Esophagus muscularis mucosa (tissue), 4 donors: ENCODE results near the gene C12orf75. TPM values are rescaled to one million over a fixed set of nuclear protein-coding genes. Genes with fewer than 3 reads are reported as not detected.
A peak's percentile ranks its signal among the peaks of the same experiment; 100 is the strongest.

Source experiments
- DNase-seq: peaks from one replicate; pipeline ENCODE4 v3.0.0-alpha.2; 2017; ENCODE audit errors: extremely low spot score
- H3K27ac ChIP-seq, 4 donors: fragments of 200-600 bp; sonication (generic); replicated peaks in 1 of 4; 1 replicate in 3 of 4; 2 replicates in 1 of 4; pipeline ENCODE4 v1.5.1; 2016 to 2019; ENCODE audit warnings: mild to moderate bottlenecking in 1 of 4
- H3K27me3 ChIP-seq, 4 donors: fragments of 200-600 bp; sonication (generic); one replicate each; pipeline versions ENCODE4 v1.5.1 to v1.6.0; 2016 to 2019
- H3K36me3 ChIP-seq, 4 donors: fragments of 200-600 bp; sonication (generic); one replicate each; pipeline ENCODE4 v1.5.1; 2016 to 2019
- H3K4me1 ChIP-seq, 4 donors: fragments of 200-600 bp; sonication (generic); one replicate each; pipeline ENCODE4 v1.5.1; 2016 to 2019
- H3K4me3 ChIP-seq, 4 donors: fragments of 200-600 bp; sonication (generic); 1 replicate in 2 of 4; 2 replicates in 2 of 4; pipeline ENCODE4 v1.5.1; 2016 to 2019; ENCODE audit warnings: mild to moderate bottlenecking in 4 of 4, moderate library complexity in 1 of 4
- H3K9me3 ChIP-seq, 4 donors: fragments of 200-600 bp; sonication (generic); 1 replicate in 3 of 4; 2 replicates in 1 of 4; pipeline ENCODE4 v1.5.1; 2016 to 2019
- CTCF ChIP-seq, 3 experiments: fragments of 200-600 bp in 2 of 3; fragments of 450-650 bp in 1 of 3; sonication (generic) in 2 of 3; IDR thresholded peaks; one replicate each; pipeline ENCODE4 v1.5.1; 2017 to 2019; ENCODE audit warnings: antibody characterized with exemption in 3 of 3, mild to moderate bottlenecking in 2 of 3, moderate library complexity in 1 of 3
- EP300 ChIP-seq: sonication (generic); formaldehyde crosslinking; IDR thresholded peaks from one replicate; pipeline ENCODE4 v1.6.1; 2017; ENCODE audit warnings: antibody characterized with exemption
- POLR2A ChIP-seq: fragments of 450-650 bp; IDR thresholded peaks from one replicate; pipeline ENCODE4 v1.6.1; 2017; ENCODE audit warnings: antibody characterized with exemption, moderate library complexity, mild to moderate bottlenecking, low read depth
- POLR2AphosphoS5 ChIP-seq, 2 donors: sonication (generic); formaldehyde crosslinking; IDR thresholded peaks; one replicate each; pipeline ENCODE4 v1.6.1; 2017; ENCODE audit warnings: antibody characterized with exemption in 2 of 2
- WGBS: methylation state at CpG from one replicate; pipeline ENCODE4 v1.1.5; 2018; 5-methylcytosine and 5-hydroxymethylcytosine counted together
- intact Hi-C: fragments of 100-400 bp; cut with DNase I; formaldehyde crosslinking; loops from one replicate; pipeline ENCODE4 v1.15.1; 2023
- total RNA-seq, 4 donors: library from RNA; depleted of rRNA; stranded (reverse); fragments of >200 nt; gene quantifications; one replicate each; pipeline versions ENCODE4 v1.1.0 to v1.2.1, GENCODE V29; 2016

The C12orf75 gene
- total RNA-seq, 4 donors from 2014 or later: 0.83 to 3.1 (median 2.8) TPM

- H3K36me3 ChIP-seq: no peaks in the 10 kb centered on the region
- peaks cover 7 to 23% (median 18%) of the 10 kb centered on the region in 4 donors for H3K4me1 ChIP-seq
- H3K9me3 ChIP-seq: no peaks in the 10 kb centered on the region
- H3K27me3 ChIP-seq: peaks cover 0 to 21% (median 0%) of the 10 kb centered on the region in 4 donors
- no peak overlapping the region for H3K4me3 ChIP-seq
- peak; percentile 45 for DNase-seq
- WGBS: 89% methylated on average over 4 of the region's 4 CpGs
- no peak overlapping the region for H3K27ac ChIP-seq
- TF ChIP-seq POLR2A (no peak), EP300 (no peak), POLR2AphosphoS5 (IDR thresholded peaks at IDR 0.05) (no peak), CTCF (IDR thresholded peaks at IDR 0.05) (no peak)
- intact Hi-C loops: no loop called here
Measured at GRCh38 chr12:105334582-105334981, 4.1 kb downstream of the C12orf75 start.

GRCh38 chr12:105335856-105336255 is 5.4 kb downstream of the C12orf75 start:
- 91% methylated on average over 5 of the region's 5 CpGs for WGBS
- Histone ChIP-seq H3K9me3 (peaks cover 0 to 9% (median 5%) of the 10 kb centered on the region in 4 donors), H3K27ac (no peak overlapping the region), H3K36me3 (no peaks in the 10 kb centered on the region), H3K27me3 (peaks cover 0 to 13% (median 0%) of the 10 kb centered on the region in 4 donors), H3K4me1 (peaks cover 0 to 10% (median 8%) of the 10 kb centered on the region in 4 donors), H3K4me3 (no peak overlapping the region)
- intact Hi-C loops: no loop called here
- TF ChIP-seq EP300 (no peak), CTCF (IDR thresholded peaks at IDR 0.05) (no peak), POLR2AphosphoS5 (IDR thresholded peaks at IDR 0.05) (no peak), POLR2A (no peak)
- DNase-seq: peak; percentile 57

GRCh38 chr12:105336411-105336810 is 5.9 kb downstream of the C12orf75 start:
- Histone ChIP-seq H3K4me3 (no peak overlapping the region), H3K36me3 (no peaks in the 10 kb centered on the region), H3K27ac (no peak overlapping the region), H3K27me3 (peaks cover 0 to 8% (median 0%) of the 10 kb centered on the region in 4 donors), H3K4me1 (peaks cover 0 to 4% (median 3%) of the 10 kb centered on the region in 4 donors), H3K9me3 (peaks cover 0 to 14% (median 10%) of the 10 kb centered on the region in 4 donors)
- 94% methylated on average over 7 of the region's 7 CpGs for WGBS
- TF ChIP-seq POLR2AphosphoS5 (IDR thresholded peaks at IDR 0.05) (no peak), CTCF (IDR thresholded peaks at IDR 0.05) (no peak), POLR2A (no peak), EP300 (no peak)
- DNase-seq: peak; percentile 47
- intact Hi-C loops: no loop called here

- TF ChIP-seq CTCF (IDR thresholded peaks at IDR 0.05) (no peak), POLR2A (no peak), POLR2AphosphoS5 (IDR thresholded peaks at IDR 0.05) (no peak), EP300 (no peak)
- Histone ChIP-seq H3K4me3 (no peak overlapping the region), H3K4me1 (no peaks in the 10 kb centered on the region), H3K9me3 (peaks cover 0 to 14% (median 11%) of the 10 kb centered on the region in 4 donors), H3K36me3 (no peaks in the 10 kb centered on the region), H3K27ac (no peak overlapping the region), H3K27me3 (peaks cover 0 to under 1% (median 0%) of the 10 kb centered on the region in 4 donors)
- 78% methylated on average over 3 of the region's 3 CpGs for whole genome bisulfite sequencing
- intact Hi-C loops: no loop called here
- peak; percentile 70 for DNase-seq
Measured at GRCh38 chr12:105337391-105337790, 6.9 kb downstream of the C12orf75 start.

- intact Hi-C loops: no loop called here
Measured at GRCh38 chr12:105338966-105339365, 8.5 kb downstream of the C12orf75 start.

More at GRCh38 chr12:105338966-105339365, 8.5 kb downstream of the C12orf75 start:
- DNase-seq: no peak
- peaks cover 0 to 14% (median 11%) of the 10 kb centered on the region in 4 donors for H3K9me3 ChIP-seq
- H3K4me3 ChIP-seq: no peak overlapping the region
- H3K36me3 ChIP-seq: no peaks in the 10 kb centered on the region
- H3K27me3 ChIP-seq: no peaks in the 10 kb centered on the region
- no peak overlapping the region for H3K27ac ChIP-seq
- TF ChIP-seq CTCF (IDR thresholded peaks at IDR 0.05): no peak
- no peak for TF ChIP-seq EP300
- TF ChIP-seq POLR2A: no peak
- TF ChIP-seq POLR2AphosphoS5 (IDR thresholded peaks at IDR 0.05): no peak
- WGBS: 33% methylated on average over 1 of the region's 1 CpG
- H3K4me1 ChIP-seq: no peaks in the 10 kb centered on the region
